ENCODE data around the gene TLX2. TPM values are rescaled to one million over a fixed set of nuclear protein-coding genes. Genes with fewer than 3 reads are reported as not detected.
A peak's percentile ranks its signal among the peaks of the same experiment; 100 is the strongest.

The TLX2 gene
- total RNA-seq, 1 donor from 2014 or later: not detected

GRCh38 chr2:74474899-74475298 is 39.4 kb upstream of the TLX2 start:
- peaks cover 12% of the 10 kb centered on the region for H3K27me3 Mint-ChIP-seq (ENCODE audit: insufficient read depth, low read depth)
- H3K36me3 Mint-ChIP-seq: peaks cover 20% of the 10 kb centered on the region
- peaks cover 24% of the 10 kb centered on the region for H3F3A ChIP-seq (ENCODE audit: low read depth)
- H3K4me3 Mint-ChIP-seq: no peak overlapping the region
- peak; percentile 32 for DNase-seq (ENCODE audit: low spot score)
- no peaks in the 10 kb centered on the region for H4K20me1 ChIP-seq (ENCODE audit: low read depth)
- no peak overlapping the region for H3K4me3 ChIP-seq
- peaks cover 11% of the 10 kb centered on the region for H3K4me1 ChIP-seq
- no peak overlapping the region for H3K9ac ChIP-seq
- H3K27ac ChIP-seq: no peak overlapping the region
- no peaks in the 10 kb centered on the region for H3K36me3 ChIP-seq
- no peaks in the 10 kb centered on the region for H3K27me3 ChIP-seq
- H3K9me3 Mint-ChIP-seq: no peaks in the 10 kb centered on the region
- H3K4me2 ChIP-seq: no peak overlapping the region
- no peaks in the 10 kb centered on the region for H3K9me3 ChIP-seq (ENCODE audit: low read depth)
- peak; percentile 48 for TF ChIP-seq CTCF (IDR thresholded peaks at IDR 0.05)
- no peak for TF ChIP-seq EZH2 (IDR thresholded peaks at IDR 0.05)
- H3K79me2 ChIP-seq (ENCODE audit: low read depth): peaks cover 4% of the 10 kb centered on the region
- no peak overlapping the region for H3K27ac Mint-ChIP-seq
- peaks cover 18% of the 10 kb centered on the region for H3K4me1 Mint-ChIP-seq
- no peak overlapping the region for H2AFZ ChIP-seq (replicated peaks)

- TF ChIP-seq EZH2phosphoT487 (IDR thresholded peaks at IDR 0.05): no peak
- TF ChIP-seq CTCF (IDR thresholded peaks at IDR 0.05): no peak
- TF ChIP-seq EZH2 (IDR thresholded peaks at IDR 0.05): no peak
- no peak overlapping the region for H3K27ac ChIP-seq
- no peak overlapping the region for H2AFZ ChIP-seq (replicated peaks)
- peaks cover 8% of the 10 kb centered on the region for H3K4me1 ChIP-seq
- Mint-ChIP-seq H3K27ac (no peak overlapping the region), H3K9me3 (no peaks in the 10 kb centered on the region), H3K36me3 (peaks cover 13% of the 10 kb centered on the region), H3K4me3 (peak overlapping the region; percentile 100), H3K4me1 (peaks cover 21% of the 10 kb centered on the region), H3K27me3 (ENCODE audit: insufficient read depth, low read depth) (peaks cover 3% of the 10 kb centered on the region)
- H3K9ac ChIP-seq: peak overlapping the region; percentile 60
- H3K27me3 ChIP-seq: no peaks in the 10 kb centered on the region
- peaks cover 33% of the 10 kb centered on the region for H3K79me2 ChIP-seq (ENCODE audit: low read depth)
- no peaks in the 10 kb centered on the region for H3F3A ChIP-seq (ENCODE audit: low read depth)
- peak overlapping the region; percentile 97 for H3K4me2 ChIP-seq
- no peaks in the 10 kb centered on the region for H3K36me3 ChIP-seq
- H3K4me3 ChIP-seq: peak overlapping the region; percentile 81
- no peaks in the 10 kb centered on the region for H3K9me3 ChIP-seq (ENCODE audit: low read depth)
- no peak for DNase-seq (ENCODE audit: low spot score)
- H4K20me1 ChIP-seq (ENCODE audit: low read depth): peaks cover 22% of the 10 kb centered on the region
Measured at GRCh38 chr2:74481431-74481830, 32.8 kb upstream of the TLX2 start.

GRCh38 chr2:74481961-74482800 is 32.1 kb upstream of the TLX2 start:
- Mint-ChIP-seq H3K4me3 (peak overlapping the region; percentile 100), H3K27me3 (ENCODE audit: insufficient read depth, low read depth) (peaks cover 3% of the 10 kb centered on the region), H3K27ac (no peak overlapping the region), H3K4me1 (peaks cover 21% of the 10 kb centered on the region), H3K9me3 (no peaks in the 10 kb centered on the region), H3K36me3 (peaks cover 15% of the 10 kb centered on the region)
- Histone ChIP-seq H2AFZ (replicated peaks) (peak overlapping the region; percentile 87), H3K27ac (no peak overlapping the region), H3K9ac (peak overlapping the region; percentile 60), H3K79me2 (ENCODE audit: low read depth) (peaks cover 33% of the 10 kb centered on the region), H3F3A (ENCODE audit: low read depth) (no peaks in the 10 kb centered on the region), H3K4me2 (peak overlapping the region; percentile 97), H4K20me1 (ENCODE audit: low read depth) (peaks cover 22% of the 10 kb centered on the region), H3K4me1 (peaks cover 8% of the 10 kb centered on the region), H3K36me3 (no peaks in the 10 kb centered on the region), H3K4me3 (peak overlapping the region; percentile 81), H3K27me3 (no peaks in the 10 kb centered on the region), H3K9me3 (ENCODE audit: low read depth) (no peaks in the 10 kb centered on the region)
- peak; percentile 74 for DNase-seq (ENCODE audit: low spot score)
- TF ChIP-seq EZH2phosphoT487 (IDR thresholded peaks at IDR 0.05): no peak
- no peak for TF ChIP-seq EZH2 (IDR thresholded peaks at IDR 0.05)
- TF ChIP-seq CTCF (IDR thresholded peaks at IDR 0.05): no peak
